NT2/D1 (cell line): Measurements from ENCODE around the gene THAP5.

ENCODE experiments used
- YY1 ChIP-seq: IDR thresholded peaks from 2 replicates; pipeline ENCODE4 v1.6.1; 2011; ENCODE audit not compliant: insufficient read length, insufficient read depth
- ZNF274 ChIP-seq: IDR thresholded peaks from 2 replicates; pipeline ENCODE4 v1.6.1; 2011; ENCODE audit warnings: mild to moderate bottlenecking, low read depth, low read length

GRCh38 chr7:108586274-108586710, 16.8 kb upstream of the THAP5 start:
- TF ChIP-seq ZNF274 (no peak), YY1 (no peak)
